K562 (cell line): Measurements from ENCODE around the gene USPL1. TPM values are rescaled to one million over a fixed set of nuclear protein-coding genes. Genes with fewer than 3 reads are reported as not detected.

Source experiments
- CEBPB ChIP-seq: fragments of 450-650 bp; IDR thresholded peaks from 2 replicates; pipeline ENCODE4 v1.6.1; 2016; ENCODE audit warnings: missing genetic modification characterization, missing compliant biosample characterization
- CTCF ChIP-seq, 3 experiments: IDR thresholded peaks in 2 of 3; conservative IDR thresholded peaks in 1 of 3; 2 replicates each; pipeline ENCODE4 v1.5.1; 2011 to 2012; ENCODE audit warnings: low read length in 3 of 3, mild to moderate bottlenecking in 3 of 3, control low read depth in 2 of 3, improper control_type of control experiment in 1 of 3, inconsistent platforms in 1 of 3, low read depth in 1 of 3, mixed read lengths in 1 of 3, moderate library complexity in 1 of 3; ENCODE audit not compliant: insufficient read depth in 2 of 3
- ERF ChIP-seq: fragments of 450-650 bp; formaldehyde crosslinking; IDR thresholded peaks from 2 replicates; pipeline ENCODE4 v1.4.0; 2020; ENCODE audit warnings: mild to moderate bottlenecking, mixed read lengths
- EZH2 ChIP-seq: IDR thresholded peaks from 2 replicates; pipeline ENCODE4 v1.6.1; 2012; ENCODE audit warnings: low read depth, mild to moderate bottlenecking, inconsistent platforms, low read length, borderline replicate concordance
- GATA2 ChIP-seq: sonication (generic); formaldehyde crosslinking; IDR thresholded peaks from 2 replicates; pipeline ENCODE4 v1.4.0; 2020; ENCODE audit warnings: mild to moderate bottlenecking, missing genetic modification reagents
- GTF2A2 ChIP-seq: IDR thresholded peaks from 2 replicates; pipeline ENCODE4 v1.6.1; 2016; ENCODE audit warnings: mild to moderate bottlenecking, missing genetic modification characterization, missing compliant biosample characterization
- HEY1 ChIP-seq: fragments of 250-450 bp; sonication (Bioruptor Pico); IDR thresholded peaks from 2 replicates; pipeline ENCODE4 v1.5.0; 2020; ENCODE audit warnings: mild to moderate bottlenecking, moderate library complexity, borderline replicate concordance
- HMGXB4 ChIP-seq: sonication (generic); formaldehyde crosslinking; IDR thresholded peaks from 2 replicates; pipeline ENCODE4 v1.8.1; 2023; ENCODE audit warnings: mild to moderate bottlenecking, missing genetic modification reagents
- HNRNPL ChIP-seq: fragments of 200-400 bp; formaldehyde crosslinking; IDR thresholded peaks from 2 replicates; pipeline ENCODE4 v1.6.1; 2017; ENCODE audit warnings: low read depth, mild to moderate bottlenecking, low read length
- JUND ChIP-seq, 2 experiments: IDR thresholded peaks; 2 replicates in 1 of 2; 3 replicates in 1 of 2; pipeline ENCODE4 v1.6.1; 2011; ENCODE audit warnings: borderline replicate concordance in 2 of 2, low read depth in 2 of 2, low read length in 2 of 2, improper control_type of control experiment in 1 of 2, missing biosample characterization in 1 of 2, missing genetic modification characterization in 1 of 2, missing genetic modification reagents in 1 of 2
- KDM1A ChIP-seq, 2 experiments: fragments of 450-650 bp; IDR thresholded peaks; 2 replicates each; pipeline ENCODE4 v1.6.1; 2016; ENCODE audit warnings: mild to moderate bottlenecking in 2 of 2
- KLF1 ChIP-seq: fragments of 450-650 bp; IDR thresholded peaks from 2 replicates; pipeline ENCODE4 v1.6.1; 2016; ENCODE audit warnings: missing genetic modification characterization, missing compliant biosample characterization
- KLF6 ChIP-seq: fragments of 250-450 bp; sonication (Bioruptor Pico); IDR thresholded peaks from 2 replicates; pipeline ENCODE4 v1.4.0; 2020; ENCODE audit warnings: mild to moderate bottlenecking, moderate library complexity, borderline replicate concordance
- NCOA2 ChIP-seq, 2 experiments: fragments of 450-650 bp; IDR thresholded peaks; 2 replicates each; pipeline ENCODE4 v1.6.1; 2018; ENCODE audit warnings: mild to moderate bottlenecking in 2 of 2, moderate library complexity in 1 of 2; ENCODE audit not compliant: partially characterized antibody in 2 of 2
- NEUROD1 ChIP-seq: fragments of 150-350 bp; IDR thresholded peaks from 2 replicates; pipeline ENCODE4 v1.6.1; 2014; ENCODE audit warnings: borderline replicate concordance, low read length, low read depth; ENCODE audit not compliant: partially characterized antibody
- NFIC ChIP-seq: fragments of 450-650 bp; IDR thresholded peaks from 2 replicates; pipeline ENCODE4 v1.6.1; 2017; ENCODE audit warnings: mild to moderate bottlenecking, inconsistent platforms
- NRF1 ChIP-seq, 2 experiments: fragments of 450-650 bp; IDR thresholded peaks in 1 of 2; conservative IDR thresholded peaks in 1 of 2; 2 replicates each; pipeline ENCODE4 v1.6.1; 2014; ENCODE audit warnings: mild to moderate bottlenecking in 2 of 2
- TAL1 ChIP-seq: fragments of 450-650 bp; IDR thresholded peaks from 2 replicates; pipeline ENCODE4 v1.6.1; 2016; ENCODE audit warnings: mild to moderate bottlenecking
- ZEB2 ChIP-seq: fragments of 450-650 bp; IDR thresholded peaks from 2 replicates; pipeline ENCODE4 v1.6.1; 2016
- ZNF165 ChIP-seq: fragments of 250-450 bp; sonication (Bioruptor Pico); IDR thresholded peaks from 2 replicates; pipeline ENCODE4 v1.4.0; 2020; ENCODE audit warnings: borderline replicate concordance
- ZNF184 ChIP-seq: sonication (generic); formaldehyde crosslinking; IDR thresholded peaks from 2 replicates; pipeline ENCODE4 v1.5.0; 2020; ENCODE audit warnings: missing genetic modification reagents
- ZNF695 ChIP-seq: fragments of 450-650 bp; formaldehyde crosslinking; IDR thresholded peaks from 2 replicates; pipeline ENCODE4 v1.4.0; 2020; ENCODE audit warnings: mild to moderate bottlenecking, moderate library complexity
- polyA plus RNA-seq, 8 experiments: library from polyadenylated mRNA; depleted of rRNA in 4 of 8; stranded (reverse) in 5 of 8; unstranded in 3 of 8; fragments of >200 nt; fragmentation: Nextera tagmentation in 2 of 8; fragmentation: Illumina TruSeq in 1 of 8; extraction: Ambion mirVana in 2 of 8; extraction: Trizol in 1 of 8; gene quantifications; 2 replicates each; pipeline versions ENCODE4 v1.2.1 to v1.2.3, GENCODE V29; 2011 to 2014; ENCODE audit warnings: inconsistent platforms in 1 of 8, missing spikeins in 1 of 8
- total RNA-seq, 7 experiments: library from RNA; depleted of rRNA in 6 of 7; stranded (reverse); fragments of >200 nt in 6 of 7; fragmentation: Illumina TruSeq in 2 of 7; extraction: Trizol in 2 of 7; gene quantifications; 2 replicates each; pipeline versions ENCODE4 v1.2.1 to v1.2.3, GENCODE V29; 2011 to 2021; ENCODE audit warnings: low replicate concordance in 1 of 7
- TF ChIP-seq, protein P1 (sequence below): sonication (generic); formaldehyde crosslinking; IDR thresholded peaks from 2 replicates; pipeline ENCODE4 v1.8.0; 2022; ENCODE audit warnings: missing genetic modification reagents, mild to moderate bottlenecking, borderline replicate concordance

Gene USPL1
- total and polyA plus RNA-seq, 9 of the 15 experiments (the other 6 are each of a cell fraction or from before 2014, with no cell fraction given) = 5.5 to 18.0 (median 12.0) TPM

GRCh38 chr13:30673669-30674521 is 56.2 kb downstream of the USPL1 start (continued):
- no peak for TF ChIP-seq ERF (CRISPR knock-in tag)
- peak; percentile 96; the same call in 1 of the 2 replicates for TF ChIP-seq HMGXB4 (CRISPR knock-in tag)
- peak; percentile 90 for TF ChIP-seq HNRNPL
- peak; percentile 53 to 77 (median 58) for TF ChIP-seq CTCF (IDR thresholded peaks at IDR 0.05 in 2 of 3, conservative IDR thresholded peaks at IDR 0.05 in 1 of 3; ENCODE audit: insufficient read depth in 2 of 3, low read depth in 1 of 3, low read length in 3 of 3)
- TF ChIP-seq EZH2 = no peak
- TF ChIP-seq NEUROD1 = no peak
- no peak for TF ChIP-seq ZNF695
- no peak for TF ChIP-seq KDM1A (IDR thresholded peaks at IDR 0.05)
- no peak for TF ChIP-seq NCOA2 (IDR thresholded peaks at IDR 0.05; ENCODE audit: partially characterized antibody in 2 of 2)
- no peak for TF ChIP-seq HEY1 (CRISPR knock-in tag)
- TF ChIP-seq GATA2 (CRISPR knock-in tag) = no peak
- TF ChIP-seq KLF6 (CRISPR knock-in tag) = no peak
- peak; percentile 56; the same call in 1 of the 2 replicates for TF ChIP-seq NFIC
- peak; percentile 53; the same call in 1 of the 2 replicates for TF ChIP-seq KLF1 (tag)
- TF ChIP-seq NRF1 (conservative IDR thresholded peaks at IDR 0.05 in 1 of 2, IDR thresholded peaks at IDR 0.05 in 1 of 2) = peak; percentile 50 to 70; a peak in 3 of 4 replicates
- no peak for TF ChIP-seq TAL1
- TF ChIP-seq ZNF165 (CRISPR knock-in tag) = no peak
- no peak for TF ChIP-seq ZNF184 (CRISPR knock-in tag)
- peak; percentile 95 for TF ChIP-seq CEBPB (tag)
- no peak for TF ChIP-seq JUND (IDR thresholded peaks at IDR 0.05; ENCODE audit: borderline replicate concordance, low read depth, low read length)
- peak; percentile 20; the same call in 1 of the 3 replicates for TF ChIP-seq JUND (tag; IDR thresholded peaks at IDR 0.05; ENCODE audit: borderline replicate concordance, low read depth, low read length)
- no peak for TF ChIP-seq ZEB2
- TF ChIP-seq, protein P1, sequence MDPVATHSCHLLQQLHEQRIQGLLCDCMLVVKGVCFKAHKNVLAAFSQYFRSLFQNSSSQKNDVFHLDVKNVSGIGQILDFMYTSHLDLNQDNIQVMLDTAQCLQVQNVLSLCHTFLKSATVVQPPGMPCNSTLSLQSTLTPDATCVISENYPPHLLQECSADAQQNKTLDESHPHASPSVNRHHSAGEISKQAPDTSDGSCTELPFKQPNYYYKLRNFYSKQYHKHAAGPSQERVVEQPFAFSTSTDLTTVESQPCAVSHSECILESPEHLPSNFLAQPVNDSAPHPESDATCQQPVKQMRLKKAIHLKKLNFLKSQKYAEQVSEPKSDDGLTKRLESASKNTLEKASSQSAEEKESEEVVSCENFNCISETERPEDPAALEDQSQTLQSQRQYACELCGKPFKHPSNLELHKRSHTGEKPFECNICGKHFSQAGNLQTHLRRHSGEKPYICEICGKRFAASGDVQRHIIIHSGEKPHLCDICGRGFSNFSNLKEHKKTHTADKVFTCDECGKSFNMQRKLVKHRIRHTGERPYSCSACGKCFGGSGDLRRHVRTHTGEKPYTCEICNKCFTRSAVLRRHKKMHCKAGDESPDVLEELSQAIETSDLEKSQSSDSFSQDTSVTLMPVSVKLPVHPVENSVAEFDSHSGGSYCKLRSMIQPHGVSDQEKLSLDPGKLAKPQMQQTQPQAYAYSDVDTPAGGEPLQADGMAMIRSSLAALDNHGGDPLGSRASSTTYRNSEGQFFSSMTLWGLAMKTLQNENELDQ (CRISPR knock-in tag) = no peak
- TF ChIP-seq GTF2A2 (tag) = no peak
